ENCODE measurements around the gene EZH1.
A peak's percentile ranks its signal among the peaks of the same experiment; 100 is the strongest.

Gene EZH1

GRCh38 chr17:42685831-42686230 lies 59.0 kb downstream of the EZH1 start:
- TF ChIP-seq, protein P1, sequence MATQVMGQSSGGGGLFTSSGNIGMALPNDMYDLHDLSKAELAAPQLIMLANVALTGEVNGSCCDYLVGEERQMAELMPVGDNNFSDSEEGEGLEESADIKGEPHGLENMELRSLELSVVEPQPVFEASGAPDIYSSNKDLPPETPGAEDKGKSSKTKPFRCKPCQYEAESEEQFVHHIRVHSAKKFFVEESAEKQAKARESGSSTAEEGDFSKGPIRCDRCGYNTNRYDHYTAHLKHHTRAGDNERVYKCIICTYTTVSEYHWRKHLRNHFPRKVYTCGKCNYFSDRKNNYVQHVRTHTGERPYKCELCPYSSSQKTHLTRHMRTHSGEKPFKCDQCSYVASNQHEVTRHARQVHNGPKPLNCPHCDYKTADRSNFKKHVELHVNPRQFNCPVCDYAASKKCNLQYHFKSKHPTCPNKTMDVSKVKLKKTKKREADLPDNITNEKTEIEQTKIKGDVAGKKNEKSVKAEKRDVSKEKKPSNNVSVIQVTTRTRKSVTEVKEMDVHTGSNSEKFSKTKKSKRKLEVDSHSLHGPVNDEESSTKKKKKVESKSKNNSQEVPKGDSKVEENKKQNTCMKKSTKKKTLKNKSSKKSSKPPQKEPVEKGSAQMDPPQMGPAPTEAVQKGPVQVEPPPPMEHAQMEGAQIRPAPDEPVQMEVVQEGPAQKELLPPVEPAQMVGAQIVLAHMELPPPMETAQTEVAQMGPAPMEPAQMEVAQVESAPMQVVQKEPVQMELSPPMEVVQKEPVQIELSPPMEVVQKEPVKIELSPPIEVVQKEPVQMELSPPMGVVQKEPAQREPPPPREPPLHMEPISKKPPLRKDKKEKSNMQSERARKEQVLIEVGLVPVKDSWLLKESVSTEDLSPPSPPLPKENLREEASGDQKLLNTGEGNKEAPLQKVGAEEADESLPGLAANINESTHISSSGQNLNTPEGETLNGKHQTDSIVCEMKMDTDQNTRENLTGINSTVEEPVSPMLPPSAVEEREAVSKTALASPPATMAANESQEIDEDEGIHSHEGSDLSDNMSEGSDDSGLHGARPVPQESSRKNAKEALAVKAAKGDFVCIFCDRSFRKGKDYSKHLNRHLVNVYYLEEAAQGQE (IDR thresholded peaks at IDR 0.05; ENCODE audit: insufficient read depth in 1 of 2, low read depth in 2 of 2, low read length in 2 of 2): no peak

DNA sequence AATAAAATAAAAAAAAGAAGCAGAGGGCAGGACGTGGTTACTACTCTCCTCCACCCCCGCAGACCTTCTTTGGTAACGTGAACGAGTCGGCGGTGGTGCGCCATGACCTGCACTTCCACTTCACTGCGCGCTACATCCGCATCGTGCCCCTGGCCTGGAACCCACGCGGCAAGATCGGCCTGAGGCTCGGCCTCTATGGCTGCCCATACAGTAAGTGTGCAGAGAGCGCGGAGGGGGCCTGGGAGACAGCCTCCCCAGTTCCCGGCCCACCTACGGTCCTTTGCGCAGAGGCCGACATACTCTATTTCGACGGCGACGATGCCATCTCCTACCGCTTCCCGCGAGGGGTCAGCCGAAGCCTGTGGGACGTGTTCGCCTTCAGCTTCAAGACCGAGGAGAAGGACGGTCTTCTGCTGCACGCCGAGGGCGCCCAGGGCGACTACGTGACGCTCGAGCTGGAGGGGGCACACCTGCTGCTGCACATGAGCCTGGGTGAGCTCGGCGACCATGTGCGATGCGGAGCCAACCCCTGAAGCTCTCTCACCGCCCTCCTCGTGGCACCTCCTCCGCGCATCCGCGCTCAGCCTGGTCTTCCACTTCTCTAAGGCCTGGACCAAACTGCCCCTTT lies 59.8 kb downstream of the EZH1 start:
- TF ChIP-seq FOXP2 (optimal IDR thresholded peaks at IDR 0.05; ENCODE audit: borderline replicate concordance, extremely low read depth, extremely low read length, insufficient read depth): no peak
- TF ChIP-seq, protein P1 (IDR thresholded peaks at IDR 0.05; ENCODE audit: insufficient read depth in 1 of 2, low read depth in 2 of 2, low read length in 2 of 2): no peak
- TF ChIP-seq SIN3A (IDR thresholded peaks at IDR 0.05; ENCODE audit: borderline replicate concordance, insufficient read depth, low read length): no peak
- no peak for TF ChIP-seq POLR2AphosphoS5 (IDR thresholded peaks at IDR 0.05; ENCODE audit: low read depth, low read length)
- no peak for TF ChIP-seq TAF1 (IDR thresholded peaks at IDR 0.05; ENCODE audit: borderline replicate concordance, insufficient read depth, low read length)

DNA sequence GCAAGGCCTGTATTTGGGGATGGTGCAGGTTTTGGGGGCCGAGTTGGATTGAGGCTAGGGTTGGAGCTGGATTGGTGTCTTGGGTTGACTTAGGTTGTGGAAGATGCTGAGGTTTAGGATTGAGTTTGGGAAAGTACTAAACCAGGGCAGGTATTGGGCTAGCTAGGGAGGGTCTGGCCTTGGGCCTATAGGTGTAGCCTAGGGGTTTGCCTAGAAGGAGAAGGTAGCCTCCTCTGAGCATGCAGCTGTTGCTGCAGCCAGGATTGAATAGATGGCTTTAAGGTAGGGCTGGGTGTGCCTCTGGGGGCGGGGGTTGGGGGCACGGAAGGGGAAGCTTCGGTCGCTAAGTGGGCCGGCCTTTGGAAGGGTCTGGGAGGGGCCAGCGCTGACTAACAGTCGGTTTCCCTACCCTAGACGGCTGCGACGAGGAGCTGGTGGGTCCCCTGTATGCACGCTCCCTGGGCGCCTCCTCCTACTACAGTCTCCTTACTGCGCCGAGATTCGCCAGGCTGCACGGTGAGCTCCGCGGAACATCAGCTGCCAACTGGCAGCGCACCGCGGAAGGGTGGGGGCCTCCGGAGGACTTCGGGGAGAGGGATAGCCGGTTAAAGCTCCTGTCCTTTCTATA lies 61.3 kb downstream of the EZH1 start:
- TF ChIP-seq SIN3A (IDR thresholded peaks at IDR 0.05; ENCODE audit: borderline replicate concordance, insufficient read depth, low read length): no peak

DNA sequence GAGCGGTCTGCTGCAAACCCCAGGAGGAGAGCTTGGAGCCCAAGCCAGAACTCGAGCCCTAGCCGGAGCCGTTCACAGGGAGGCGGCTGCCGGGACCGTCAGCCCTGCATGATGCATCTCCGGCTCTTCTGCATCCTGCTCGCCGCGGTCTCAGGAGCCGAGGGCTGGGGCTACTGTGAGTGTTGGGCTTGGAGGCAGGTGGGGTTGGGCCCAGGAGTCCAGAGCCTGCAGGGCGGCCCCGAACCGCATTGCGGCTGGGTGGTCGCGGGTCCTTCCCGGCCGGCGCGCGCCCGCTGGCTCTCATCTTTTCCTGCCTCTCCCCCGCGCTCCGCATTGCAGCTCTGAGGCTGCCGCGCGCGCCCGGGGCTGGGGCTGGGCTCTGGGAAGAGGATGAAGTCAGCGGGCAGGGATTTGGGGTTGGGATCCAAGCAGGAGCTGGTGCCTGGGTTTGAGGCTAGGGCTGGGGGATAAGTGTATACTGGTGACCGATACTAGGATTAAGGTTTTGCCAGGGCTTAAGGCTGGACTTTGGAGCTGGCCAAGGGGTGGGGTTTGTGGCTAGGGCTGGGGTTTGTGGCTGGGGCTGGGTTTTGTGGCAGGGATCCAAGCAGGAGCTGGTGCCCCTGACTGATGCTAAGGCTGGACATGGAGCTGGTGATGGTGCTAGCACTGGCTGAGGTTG lies 62.0 kb downstream of the EZH1 start:
- TF ChIP-seq SIN3A (IDR thresholded peaks at IDR 0.05; ENCODE audit: borderline replicate concordance, insufficient read depth, low read length) (no peak), POLR2AphosphoS5 (IDR thresholded peaks at IDR 0.05; ENCODE audit: low read depth, low read length) (peak; percentile 31; the same call in 1 of the 2 replicates)

DNA sequence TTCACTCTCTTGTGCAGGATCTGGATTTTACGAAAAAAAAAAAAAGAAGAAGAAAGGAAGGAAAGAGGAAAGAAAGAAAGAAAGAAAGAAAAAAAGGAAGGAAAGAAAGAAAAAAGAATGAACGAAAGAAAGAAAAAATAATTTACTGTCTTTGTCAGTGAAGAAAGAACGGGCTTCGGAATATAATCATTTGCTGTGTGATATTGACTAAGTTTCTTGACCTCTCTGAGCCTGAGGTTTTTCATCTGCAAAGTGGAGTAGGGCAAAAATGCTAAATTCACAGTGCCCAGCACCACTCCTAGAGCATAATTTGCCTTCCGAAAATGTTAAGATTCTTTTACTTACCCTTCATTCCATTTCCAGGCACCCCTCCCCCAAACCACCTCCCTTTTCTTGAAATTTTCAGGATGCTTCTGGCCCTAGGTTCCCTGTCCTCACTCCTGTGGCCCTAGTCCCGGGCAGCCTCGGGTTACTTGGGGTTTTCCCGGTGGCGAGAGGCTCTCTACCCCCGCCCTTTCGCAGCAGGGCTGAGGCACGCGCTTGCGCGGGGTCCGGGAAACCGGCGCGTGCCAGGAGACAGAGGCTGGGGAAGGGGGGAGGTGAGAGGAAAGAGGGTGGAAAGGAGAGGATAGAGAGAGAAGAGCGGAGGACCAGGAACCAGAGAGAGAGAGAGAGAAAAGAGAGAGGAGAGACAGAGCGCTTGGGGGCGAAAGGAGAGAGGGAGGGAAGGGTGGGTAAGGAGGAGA lies 62.7 kb downstream of the EZH1 start, which contains the start of gene CNTNAP1:
Gene CNTNAP1 (plus strand): TSS at position 556 of the 746 bp plus-strand sequence. CDS start 299 bp downstream, outside the sequence.
- TF ChIP-seq, protein P1 (IDR thresholded peaks at IDR 0.05; ENCODE audit: insufficient read depth in 1 of 2, low read depth in 2 of 2, low read length in 2 of 2): no peak
- TF ChIP-seq POLR2AphosphoS5 (IDR thresholded peaks at IDR 0.05; ENCODE audit: low read depth, low read length): peak; percentile 75
- no peak for TF ChIP-seq SIN3A (IDR thresholded peaks at IDR 0.05; ENCODE audit: borderline replicate concordance, insufficient read depth, low read length)
- no peak for TF ChIP-seq FOXP2 (optimal IDR thresholded peaks at IDR 0.05; ENCODE audit: borderline replicate concordance, extremely low read depth, extremely low read length, insufficient read depth)
- TF ChIP-seq TAF1 (IDR thresholded peaks at IDR 0.05; ENCODE audit: borderline replicate concordance, insufficient read depth, low read length): no peak

GRCh38 chr17:42680331-42680808 lies 64.5 kb downstream of the EZH1 start:
- no peak for TF ChIP-seq FOXP2 (optimal IDR thresholded peaks at IDR 0.05; ENCODE audit: borderline replicate concordance, extremely low read depth, extremely low read length, insufficient read depth)
- TF ChIP-seq TAF1 (IDR thresholded peaks at IDR 0.05; ENCODE audit: borderline replicate concordance, insufficient read depth, low read length): no peak
- TF ChIP-seq POLR2AphosphoS5 (IDR thresholded peaks at IDR 0.05; ENCODE audit: low read depth, low read length): no peak
- TF ChIP-seq, protein P1 (IDR thresholded peaks at IDR 0.05; ENCODE audit: insufficient read depth in 1 of 2, low read depth in 2 of 2, low read length in 2 of 2): no peak
- TF ChIP-seq SIN3A (IDR thresholded peaks at IDR 0.05; ENCODE audit: borderline replicate concordance, insufficient read depth, low read length): no peak
